HCT116 (cell line): Measurements from ENCODE around the gene TMEM45B.

Experiments used
- CTCF ChIP-seq, 3 experiments: fragments of 200-600 bp in 1 of 3; sonication (generic) in 1 of 3; IDR thresholded peaks in 2 of 3; conservative IDR thresholded peaks in 1 of 3; 2 replicates each; pipeline ENCODE4 v1.5.1; 2012 to 2017; ENCODE audit warnings: low read depth in 2 of 3, low read length in 2 of 3, antibody characterized with exemption in 1 of 3, borderline replicate concordance in 1 of 3, control low read depth in 1 of 3, mild to moderate bottlenecking in 1 of 3, mixed read lengths in 1 of 3, mixed run types in 1 of 3, moderate library complexity in 1 of 3; ENCODE audit not compliant: insufficient read depth in 1 of 3
- EZH2 ChIP-seq: fragments of 200-600 bp; sonication (generic); IDR thresholded peaks from 2 replicates; pipeline ENCODE4 v1.6.1; 2017; ENCODE audit warnings: antibody characterized with exemption, mixed run types
- EZH2phosphoT487 ChIP-seq: fragments of 200-600 bp; IDR thresholded peaks from 2 replicates; pipeline ENCODE4 v1.6.1; 2018; ENCODE audit warnings: antibody characterized with exemption, borderline replicate concordance
- JUND ChIP-seq: IDR thresholded peaks from 2 replicates; pipeline ENCODE4 v1.6.1; 2012
- MAX ChIP-seq: IDR thresholded peaks from 2 replicates; pipeline ENCODE4 v1.6.1; 2012
- POLR2A ChIP-seq: IDR thresholded peaks from 2 replicates; pipeline ENCODE4 v1.7.0; 2011; ENCODE audit warnings: borderline replicate concordance; ENCODE audit not compliant: insufficient read depth, insufficient read length; ENCODE audit errors: extremely low read depth
- POLR2AphosphoS5 ChIP-seq: IDR thresholded peaks from 2 replicates; pipeline ENCODE4 v1.6.1; 2011; ENCODE audit warnings: mild to moderate bottlenecking, low read depth, low read length, moderate library complexity
- RAD21 ChIP-seq: IDR thresholded peaks from 2 replicates; pipeline ENCODE4 v1.6.1; 2012; ENCODE audit warnings: low read depth, mild to moderate bottlenecking
- SIN3A ChIP-seq: IDR thresholded peaks from 2 replicates; pipeline ENCODE4 v1.6.1; 2012; ENCODE audit warnings: low read depth
- SP1 ChIP-seq: IDR thresholded peaks from 2 replicates; pipeline ENCODE4 v1.6.1; 2012; ENCODE audit warnings: low read depth
- ZBTB33 ChIP-seq: IDR thresholded peaks from 2 replicates; pipeline ENCODE4 v1.6.1; 2011; ENCODE audit warnings: mild to moderate bottlenecking, low read length, moderate library complexity; ENCODE audit not compliant: insufficient replicate concordance; ENCODE audit errors: extremely low read depth
- ZNF274 ChIP-seq: fragments of 200-500 bp; sonication (Bioruptor generic); IDR thresholded peaks from 2 replicates; pipeline ENCODE4 v1.6.1; 2014; ENCODE audit warnings: mild to moderate bottlenecking, low read depth, low read length, inconsistent platforms

GRCh38 chr11:129804012-129804411, 11.6 kb upstream of the TMEM45B start:
- TF ChIP-seq CTCF (IDR thresholded peaks at IDR 0.05 in 2 of 3, conservative IDR thresholded peaks at IDR 0.05 in 1 of 3; ENCODE audit: borderline replicate concordance in 1 of 3, insufficient read depth in 1 of 3, low read depth in 2 of 3, low read length in 2 of 3) (no peak), EZH2phosphoT487 (no peak), RAD21 (no peak), JUND (no peak), SP1 (no peak), SIN3A (no peak), MAX (no peak), ZBTB33 (no peak), POLR2AphosphoS5 (no peak), EZH2 (no peak), POLR2A (no peak), ZNF274 (no peak)
